ENCODE data around the gene AKAP7.

AKAP7 gene

GRCh38 chr6:131231103-131231502, 95.8 kb downstream of the AKAP7 start:
- no peaks in the 10 kb centered on the region for H3K4me1 ChIP-seq (ENCODE audit: insufficient read depth, low read length)

GRCh38 chr6:131231891-131232290, 96.6 kb downstream of the AKAP7 start:
- H3K27ac ChIP-seq (ENCODE audit: low read length): no peak overlapping the region
- no peak overlapping the region for H3K4me2 ChIP-seq (ENCODE audit: insufficient read depth, low read length)
- H2AFZ ChIP-seq (ENCODE audit: low read depth, low read length): no peak overlapping the region
- TF ChIP-seq CTCF (IDR thresholded peaks at IDR 0.05; ENCODE audit: borderline replicate concordance, extremely low read depth, low read length, poor library complexity, severe bottlenecking) (no peak), EZH2 (IDR thresholded peaks at IDR 0.05; ENCODE audit: borderline replicate concordance, low read depth, low read length, severe bottlenecking) (no peak)
- H3K4me3 ChIP-seq (ENCODE audit: low read depth in 1 of 2, low read length in 2 of 2): no peak overlapping the region
- ATAC-seq (ENCODE audit: insufficient read depth, low read depth) (no peak), DNase-seq (no peak)
- H3K79me2 ChIP-seq (ENCODE audit: insufficient read depth, low read length): no peaks in the 10 kb centered on the region
- no peaks in the 10 kb centered on the region for H3K9me3 ChIP-seq (ENCODE audit: insufficient read depth, low read length, severe bottlenecking)
- H4K20me1 ChIP-seq (ENCODE audit: insufficient read depth, low read length): no peaks in the 10 kb centered on the region
- H3K9ac ChIP-seq (ENCODE audit: low read depth, low read length): no peak overlapping the region
- H3K36me3 ChIP-seq (ENCODE audit: insufficient read depth, low read length): no peaks in the 10 kb centered on the region
- no peaks in the 10 kb centered on the region for H3K27me3 ChIP-seq (ENCODE audit: insufficient read depth, low read length, poor library complexity)
- H3K4me1 ChIP-seq (ENCODE audit: insufficient read depth, low read length): no peaks in the 10 kb centered on the region

More at GRCh38 chr6:131231103-131231502, 95.8 kb downstream of the AKAP7 start:
- H3K4me3 ChIP-seq (ENCODE audit: low read depth in 1 of 2, low read length in 2 of 2): no peak overlapping the region
- no peak for DNase-seq
- ATAC-seq (ENCODE audit: insufficient read depth, low read depth): no peak
- no peaks in the 10 kb centered on the region for H3K9me3 ChIP-seq (ENCODE audit: insufficient read depth, low read length, severe bottlenecking)
- H3K27ac ChIP-seq (ENCODE audit: low read length): no peak overlapping the region
- H3K36me3 ChIP-seq (ENCODE audit: insufficient read depth, low read length): no peaks in the 10 kb centered on the region
- H3K27me3 ChIP-seq (ENCODE audit: insufficient read depth, low read length, poor library complexity): no peaks in the 10 kb centered on the region
- H2AFZ ChIP-seq (ENCODE audit: low read depth, low read length): no peak overlapping the region
- no peaks in the 10 kb centered on the region for H4K20me1 ChIP-seq (ENCODE audit: insufficient read depth, low read length)
- no peak overlapping the region for H3K4me2 ChIP-seq (ENCODE audit: insufficient read depth, low read length)
- TF ChIP-seq CTCF (IDR thresholded peaks at IDR 0.05; ENCODE audit: borderline replicate concordance, extremely low read depth, low read length, poor library complexity, severe bottlenecking) (no peak), EZH2 (IDR thresholded peaks at IDR 0.05; ENCODE audit: borderline replicate concordance, low read depth, low read length, severe bottlenecking) (no peak)
- no peaks in the 10 kb centered on the region for H3K79me2 ChIP-seq (ENCODE audit: insufficient read depth, low read length)
- H3K9ac ChIP-seq (ENCODE audit: low read depth, low read length): no peak overlapping the region

- ATAC-seq (ENCODE audit: insufficient read depth, low read depth): no peak
- no peak overlapping the region for H2AFZ ChIP-seq (ENCODE audit: low read depth, low read length)
Observed at GRCh38 chr6:131244942-131245341, 109.7 kb downstream of the AKAP7 start.

More at GRCh38 chr6:131244942-131245341, 109.7 kb downstream of the AKAP7 start:
- TF ChIP-seq CTCF (IDR thresholded peaks at IDR 0.05; ENCODE audit: borderline replicate concordance, extremely low read depth, low read length, poor library complexity, severe bottlenecking) (no peak), EZH2 (IDR thresholded peaks at IDR 0.05; ENCODE audit: borderline replicate concordance, low read depth, low read length, severe bottlenecking) (no peak)
- Histone ChIP-seq H3K9me3 (ENCODE audit: insufficient read depth, low read length, severe bottlenecking) (no peaks in the 10 kb centered on the region), H3K79me2 (ENCODE audit: insufficient read depth, low read length) (no peaks in the 10 kb centered on the region), H3K27ac (ENCODE audit: low read length) (no peak overlapping the region), H3K36me3 (ENCODE audit: insufficient read depth, low read length) (no peaks in the 10 kb centered on the region), H3K4me2 (ENCODE audit: insufficient read depth, low read length) (no peak overlapping the region), H3K27me3 (ENCODE audit: insufficient read depth, low read length, poor library complexity) (no peaks in the 10 kb centered on the region), H4K20me1 (ENCODE audit: insufficient read depth, low read length) (no peaks in the 10 kb centered on the region), H3K4me1 (ENCODE audit: insufficient read depth, low read length) (peaks cover 4% of the 10 kb centered on the region; the same call in 1 of the 2 replicates), H3K9ac (ENCODE audit: low read depth, low read length) (no peak overlapping the region), H3K4me3 (ENCODE audit: low read depth in 1 of 2, low read length in 2 of 2) (no peak overlapping the region)
- DNase-seq: no peak
